Chondrocyte (in vitro differentiated cells): ENCODE measurements around the gene CLCA2. TPM values are rescaled to one million over a fixed set of nuclear protein-coding genes. Genes with fewer than 3 reads are reported as not detected.

Experiments used
- DNase-seq: peaks from one replicate; pipeline ENCODE4 v3.0.0; 2021; ENCODE audit warnings: mixed read lengths, low spot score
- H3K27ac Mint-ChIP-seq: one replicate; pipeline ENCODE4 v1.8.0; 2021; ENCODE audit warnings: mild to moderate bottlenecking, moderate library complexity, mixed read lengths; ENCODE audit not compliant: unreplicated experiment
- H3K27me3 Mint-ChIP-seq: 2 replicates; pipeline ENCODE4 v1.8.0; 2021; ENCODE audit warnings: low read depth, mixed read lengths
- H3K36me3 Mint-ChIP-seq: 2 replicates; pipeline ENCODE4 v1.8.0; 2021; ENCODE audit warnings: low read depth, mixed read lengths
- H3K4me1 Mint-ChIP-seq: 2 replicates; pipeline ENCODE4 v1.8.0; 2021; ENCODE audit warnings: low read depth, mild to moderate bottlenecking, mixed read lengths
- H3K4me3 Mint-ChIP-seq: one replicate; pipeline ENCODE4 v1.8.0; 2021; ENCODE audit warnings: mild to moderate bottlenecking, moderate library complexity, mixed read lengths; ENCODE audit not compliant: unreplicated experiment
- H3K9me3 Mint-ChIP-seq: 2 replicates; pipeline ENCODE4 v1.8.0; 2021; ENCODE audit warnings: low read depth, mixed read lengths
- total RNA-seq: library from RNA; stranded (reverse); gene quantifications from 3 replicates; pipeline ENCODE4 v1.2.1, GENCODE V29; 2021
- TF ChIP-seq, protein P1 (sequence below): fragments of 200-600 bp; sonication (generic); IDR thresholded peaks from 2 replicates; pipeline ENCODE4 v1.5.0; 2021; ENCODE audit warnings: antibody characterized with exemption, mild to moderate bottlenecking, moderate library complexity

CLCA2 gene
- total RNA-seq, 1 donor from 2014 or later, result not detected

DNA sequence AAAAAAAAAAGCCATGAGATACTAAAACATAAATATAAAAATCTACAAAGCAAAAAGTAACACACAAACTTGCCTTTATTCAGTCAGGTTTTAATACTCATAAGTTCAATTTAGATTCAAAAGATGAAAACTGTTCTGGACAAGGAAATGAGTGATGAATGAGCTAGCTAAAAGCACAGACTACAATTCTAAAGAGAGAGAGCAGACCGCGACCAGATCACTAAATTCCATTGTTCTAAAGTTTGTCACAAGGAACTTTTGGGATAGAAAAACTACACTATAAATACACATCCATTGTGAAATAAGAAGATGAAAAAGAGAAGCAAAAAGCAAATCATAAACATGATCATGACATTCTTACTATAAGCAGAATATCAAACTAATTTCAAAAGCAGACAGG is 29.6 kb upstream of the CLCA2 start:
- peaks cover 3% of the 10 kb centered on the region for H3K27me3 Mint-ChIP-seq
- peak overlapping the region; percentile 60 for H3K27ac Mint-ChIP-seq
- peaks cover 13% of the 10 kb centered on the region for H3K9me3 Mint-ChIP-seq
- TF ChIP-seq, protein P1, sequence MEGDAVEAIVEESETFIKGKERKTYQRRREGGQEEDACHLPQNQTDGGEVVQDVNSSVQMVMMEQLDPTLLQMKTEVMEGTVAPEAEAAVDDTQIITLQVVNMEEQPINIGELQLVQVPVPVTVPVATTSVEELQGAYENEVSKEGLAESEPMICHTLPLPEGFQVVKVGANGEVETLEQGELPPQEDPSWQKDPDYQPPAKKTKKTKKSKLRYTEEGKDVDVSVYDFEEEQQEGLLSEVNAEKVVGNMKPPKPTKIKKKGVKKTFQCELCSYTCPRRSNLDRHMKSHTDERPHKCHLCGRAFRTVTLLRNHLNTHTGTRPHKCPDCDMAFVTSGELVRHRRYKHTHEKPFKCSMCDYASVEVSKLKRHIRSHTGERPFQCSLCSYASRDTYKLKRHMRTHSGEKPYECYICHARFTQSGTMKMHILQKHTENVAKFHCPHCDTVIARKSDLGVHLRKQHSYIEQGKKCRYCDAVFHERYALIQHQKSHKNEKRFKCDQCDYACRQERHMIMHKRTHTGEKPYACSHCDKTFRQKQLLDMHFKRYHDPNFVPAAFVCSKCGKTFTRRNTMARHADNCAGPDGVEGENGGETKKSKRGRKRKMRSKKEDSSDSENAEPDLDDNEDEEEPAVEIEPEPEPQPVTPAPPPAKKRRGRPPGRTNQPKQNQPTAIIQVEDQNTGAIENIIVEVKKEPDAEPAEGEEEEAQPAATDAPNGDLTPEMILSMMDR, result no peak
- no peak for DNase-seq
- peaks cover 3% of the 10 kb centered on the region for H3K36me3 Mint-ChIP-seq
- H3K4me3 Mint-ChIP-seq, result peak overlapping the region; percentile 91
- H3K4me1 Mint-ChIP-seq, result peaks cover 41% of the 10 kb centered on the region

DNA sequence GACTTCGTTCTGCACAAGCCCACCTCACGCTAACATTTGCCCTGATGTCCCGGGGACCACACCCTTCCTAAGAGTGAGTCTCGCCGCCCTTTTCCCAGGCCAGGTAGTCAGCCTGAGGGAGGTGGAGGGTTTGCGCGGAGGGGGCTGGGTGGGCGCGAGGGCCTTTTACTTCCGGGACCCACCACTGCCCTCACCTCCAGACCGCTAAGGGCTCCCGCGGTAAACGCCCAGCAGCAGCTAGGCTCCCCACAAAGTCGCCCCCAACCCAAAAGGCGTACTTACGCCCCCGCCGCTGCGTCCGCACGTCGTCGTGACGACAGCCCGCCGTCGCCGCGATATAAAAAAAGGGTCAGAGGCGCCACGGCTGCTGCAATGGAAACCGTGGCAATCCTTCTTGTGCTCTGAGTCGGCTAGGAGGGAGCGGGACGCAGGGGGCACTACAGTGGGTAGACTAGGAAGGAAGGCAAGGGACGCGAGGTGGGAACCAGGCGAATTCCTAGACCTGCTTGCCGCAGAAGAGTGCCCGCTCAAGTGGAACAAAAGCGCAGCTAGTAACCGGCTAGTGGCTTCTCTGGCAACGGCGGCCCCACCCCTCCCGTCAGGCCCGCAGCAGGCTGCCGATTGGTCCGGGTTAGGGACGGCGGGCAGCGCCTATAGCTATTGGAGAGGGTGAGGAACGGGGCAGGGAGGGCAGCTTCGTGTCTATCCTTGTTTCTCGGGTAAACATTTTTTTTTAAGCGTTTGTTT is 28.0 kb upstream of the CLCA2 start, which contains the start of gene ODF2L:
TSS of gene ODF2L (minus strand) at position 573 of the 747 bp plus-strand sequence. CDS start 9,296 bp downstream, outside the sequence.
- TF ChIP-seq, protein P1, result no peak
- Mint-ChIP-seq H3K27ac (peak within 1 kb of the TSS; percentile 97), H3K27me3 (peaks cover 6% of the 10 kb centered on the region), H3K36me3 (peaks cover 2% of the 10 kb centered on the region), H3K9me3 (peaks cover 6% of the 10 kb centered on the region), H3K4me3 (peak within 1 kb of the TSS; percentile 91), H3K4me1 (peaks cover 32% of the 10 kb centered on the region)
- DNase-seq, result peak; percentile 97

DNA sequence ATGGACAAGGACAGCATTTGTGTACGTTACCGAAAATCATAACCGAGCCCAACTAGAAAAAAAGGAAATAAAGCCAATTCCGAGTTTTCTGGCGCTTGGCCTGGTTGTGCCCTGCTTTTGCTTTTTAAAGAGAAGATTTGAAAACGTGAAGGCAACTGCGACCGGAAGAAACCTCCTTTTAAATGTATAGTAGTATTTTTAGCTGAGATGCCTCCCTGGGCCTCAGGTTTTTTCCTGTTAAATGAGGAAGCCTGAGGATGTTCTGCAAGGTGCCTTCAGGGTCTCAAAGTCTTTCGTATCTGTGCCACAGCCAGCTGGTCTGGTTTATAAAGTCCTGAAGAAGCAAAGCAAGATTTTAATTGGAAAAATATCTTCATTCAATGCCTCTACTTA is 27.5 kb upstream of the CLCA2 start:
- TF ChIP-seq, protein P1, result no peak
- H3K4me1 Mint-ChIP-seq, result peaks cover 32% of the 10 kb centered on the region
- H3K27me3 Mint-ChIP-seq, result peaks cover 6% of the 10 kb centered on the region
- no peaks in the 10 kb centered on the region for H3K36me3 Mint-ChIP-seq
- peaks cover 1% of the 10 kb centered on the region for H3K9me3 Mint-ChIP-seq
- no peak for DNase-seq
- H3K4me3 Mint-ChIP-seq, result peak overlapping the region; percentile 91
- peak overlapping the region; percentile 97 for H3K27ac Mint-ChIP-seq

DNA sequence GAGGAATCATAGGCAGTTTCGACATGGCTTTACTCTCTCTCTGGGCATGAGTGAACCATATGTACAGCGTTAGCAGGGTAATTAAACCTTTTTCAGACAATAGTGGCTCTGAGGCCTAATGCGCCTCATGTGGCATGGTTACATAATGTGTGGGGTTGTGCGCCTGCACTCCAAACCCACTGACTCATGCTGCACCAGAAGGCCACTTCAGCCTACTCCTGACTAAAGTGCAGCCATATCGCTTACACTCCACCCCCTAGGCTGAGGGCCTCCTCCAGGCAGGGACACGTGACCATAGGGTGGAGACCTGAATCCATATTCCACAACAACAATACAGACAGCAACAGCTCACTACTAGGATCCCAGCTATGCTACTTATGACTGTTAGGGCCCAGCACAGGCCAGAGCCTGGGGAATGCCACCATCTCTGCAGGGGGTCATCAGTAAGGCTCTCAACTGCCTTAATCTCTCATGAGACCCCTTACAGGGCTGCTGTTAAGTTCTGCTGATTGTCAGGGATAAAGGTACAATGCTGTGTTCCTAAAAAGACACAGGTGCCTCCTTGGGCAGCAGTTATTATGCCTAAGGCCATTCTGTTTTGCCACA is 14.5 kb upstream of the CLCA2 start:
- Mint-ChIP-seq H3K4me3 (no peak overlapping the region), H3K36me3 (no peaks in the 10 kb centered on the region), H3K9me3 (no peaks in the 10 kb centered on the region), H3K27me3 (no peaks in the 10 kb centered on the region), H3K27ac (no peak overlapping the region), H3K4me1 (no peaks in the 10 kb centered on the region)
- TF ChIP-seq, protein P1, result no peak
- no peak for DNase-seq

DNA sequence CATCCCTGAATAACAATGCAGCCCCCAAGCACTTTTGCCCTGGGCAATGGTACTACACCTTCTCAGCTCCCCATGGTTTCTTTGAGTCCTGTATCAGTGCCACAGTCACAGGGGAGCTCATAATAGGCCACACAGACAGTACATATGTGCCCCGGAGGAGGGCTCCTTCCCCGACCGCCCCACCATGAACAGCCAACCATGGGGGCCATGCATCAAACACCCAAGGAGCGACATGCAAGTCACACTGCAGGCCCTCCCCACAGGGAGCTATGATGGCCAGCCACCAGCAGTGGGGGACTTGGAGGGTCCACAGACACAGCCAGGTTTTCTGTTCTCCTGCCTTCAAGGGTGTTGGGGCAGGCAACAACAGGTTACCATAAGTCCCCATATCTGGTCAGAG is 13.1 kb upstream of the CLCA2 start:
- H3K4me3 Mint-ChIP-seq, result no peak overlapping the region
- H3K9me3 Mint-ChIP-seq, result no peaks in the 10 kb centered on the region
- DNase-seq, result no peak
- TF ChIP-seq, protein P1, result no peak
- no peak overlapping the region for H3K27ac Mint-ChIP-seq
- no peaks in the 10 kb centered on the region for H3K4me1 Mint-ChIP-seq
- no peaks in the 10 kb centered on the region for H3K36me3 Mint-ChIP-seq
- no peaks in the 10 kb centered on the region for H3K27me3 Mint-ChIP-seq
